Neural progenitor cell (in vitro differentiated cells): ENCODE results near the gene FBRS. TPM values are rescaled to one million over a fixed set of nuclear protein-coding genes. Genes with fewer than 3 reads are reported as not detected.
"Not testable (repeated sequence)": the region's sequence is repeated elsewhere in the genome, so short reads cannot be mapped to it uniquely, and the experiment has no call there.

Experiments used
- DNase-seq: peaks from one replicate; pipeline ENCODE4 v3.0.0-alpha.2; 2016; ENCODE audit warnings: low spot score
- H2AFZ ChIP-seq: fragments of 200-600 bp; sonication (generic); replicated peaks from 2 replicates; pipeline ENCODE4 v1.6.1; 2016; ENCODE audit warnings: antibody characterized with exemption
- H3F3A ChIP-seq: fragments of 200-600 bp; sonication (generic); 2 replicates; pipeline ENCODE4 v1.6.1; 2016; ENCODE audit warnings: antibody characterized with exemption, low read depth
- H3K27ac ChIP-seq: fragments of 200-600 bp; sonication (generic); 2 replicates; pipeline ENCODE4 v1.5.1; 2016; ENCODE audit warnings: mild to moderate bottlenecking
- H3K27me3 ChIP-seq: fragments of 200-600 bp; sonication (generic); 2 replicates; pipeline ENCODE4 v1.6.1; 2016; ENCODE audit warnings: mild to moderate bottlenecking, moderate library complexity
- H3K36me3 ChIP-seq: fragments of 200-600 bp; sonication (generic); 2 replicates; pipeline ENCODE4 v1.5.1; 2016
- H3K4me1 ChIP-seq: fragments of 200-600 bp; sonication (generic); 2 replicates; pipeline ENCODE4 v1.6.1; 2016; ENCODE audit warnings: mixed run types
- H3K4me2 ChIP-seq: fragments of 200-600 bp; sonication (generic); 2 replicates; pipeline ENCODE4 v1.6.1; 2016
- H3K4me3 ChIP-seq: fragments of 200-600 bp; sonication (generic); 2 replicates; pipeline ENCODE4 v1.5.1; 2016
- H3K79me2 ChIP-seq: fragments of 200-600 bp; sonication (generic); 2 replicates; pipeline ENCODE4 v1.6.1; 2016; ENCODE audit warnings: low read depth
- H3K9ac ChIP-seq: fragments of 200-600 bp; sonication (generic); 2 replicates; pipeline ENCODE4 v1.6.1; 2016
- H3K9me3 ChIP-seq: fragments of 200-600 bp; sonication (generic); 2 replicates; pipeline ENCODE4 v1.5.1; 2016; ENCODE audit warnings: low read depth
- H4K20me1 ChIP-seq: fragments of 200-600 bp; sonication (generic); 2 replicates; pipeline ENCODE4 v1.6.1; 2016; ENCODE audit warnings: low read depth
- H3K27ac Mint-ChIP-seq: 3 replicates; pipeline ENCODE4 v1.8.0; 2021; ENCODE audit warnings: mixed read lengths
- H3K27me3 Mint-ChIP-seq: 2 replicates; pipeline ENCODE4 v1.8.0; 2022; ENCODE audit warnings: low read depth, mild to moderate bottlenecking, inconsistent platforms, moderate library complexity, mixed read lengths; ENCODE audit not compliant: insufficient read depth
- H3K36me3 Mint-ChIP-seq: 3 replicates; pipeline ENCODE4 v1.8.0; 2021; ENCODE audit warnings: mixed read lengths
- H3K4me1 Mint-ChIP-seq: 3 replicates; pipeline ENCODE4 v1.8.0; 2021; ENCODE audit warnings: mixed read lengths
- H3K4me3 Mint-ChIP-seq: 3 replicates; pipeline ENCODE4 v1.8.0; 2021; ENCODE audit warnings: mild to moderate bottlenecking, moderate library complexity, mixed read lengths
- H3K9me3 Mint-ChIP-seq: 3 replicates; pipeline ENCODE4 v1.8.0; 2020; ENCODE audit warnings: mixed read lengths
- CTCF ChIP-seq: fragments of 200-600 bp; sonication (generic); IDR thresholded peaks from 2 replicates; pipeline ENCODE4 v1.5.1; 2017; ENCODE audit warnings: antibody characterized with exemption, mild to moderate bottlenecking
- EZH2 ChIP-seq: fragments of 200-600 bp; sonication (generic); IDR thresholded peaks from 2 replicates; pipeline ENCODE4 v1.6.1; 2017; ENCODE audit warnings: antibody characterized with exemption, mild to moderate bottlenecking, moderate library complexity
- EZH2phosphoT487 ChIP-seq: fragments of 200-600 bp; sonication (generic); IDR thresholded peaks from 2 replicates; pipeline ENCODE4 v1.6.1; 2017; ENCODE audit warnings: antibody characterized with exemption
- total RNA-seq: library from RNA; depleted of rRNA; stranded (reverse); fragments of >200 nt; gene quantifications from 2 replicates; pipeline ENCODE4 v1.2.3, GENCODE V29; 2015; ENCODE audit warnings: low replicate concordance

Gene FBRS
- total RNA-seq, 1 donor from 2014 or later: 3.6 TPM

GRCh38 chr16:30694926-30695693 is 36.9 kb downstream of the FBRS start:
- Histone ChIP-seq H3K4me1 (peaks cover 8% of the 10 kb centered on the region), H3K36me3 (no peaks in the 10 kb centered on the region), H3K4me3 (no peak overlapping the region), H4K20me1 (peaks cover 15% of the 10 kb centered on the region), H2AFZ (no peak overlapping the region), H3K9ac (no peak overlapping the region), H3K27ac (no peak overlapping the region), H3K9me3 (no peaks in the 10 kb centered on the region), H3F3A (peaks cover 26% of the 10 kb centered on the region), H3K4me2 (no peak overlapping the region), H3K27me3 (peaks cover 38% of the 10 kb centered on the region), H3K79me2 (peaks cover 15% of the 10 kb centered on the region)
- peak overlapping the region; percentile 1 for H3K4me3 Mint-ChIP-seq
- no peak for TF ChIP-seq EZH2phosphoT487
- TF ChIP-seq EZH2: no peak
- TF ChIP-seq CTCF: no peak
- H3K36me3 Mint-ChIP-seq: peaks cover 6% of the 10 kb centered on the region
- H3K4me1 Mint-ChIP-seq: peaks cover 29% of the 10 kb centered on the region
- no peaks in the 10 kb centered on the region for H3K9me3 Mint-ChIP-seq
- no peak overlapping the region for H3K27ac Mint-ChIP-seq
- DNase-seq: no peak
- H3K27me3 Mint-ChIP-seq: peaks cover 2% of the 10 kb centered on the region

GRCh38 chr16:30696646-30697045 is 38.4 kb downstream of the FBRS start:
- peaks cover 13% of the 10 kb centered on the region for H3K36me3 Mint-ChIP-seq
- not testable (repeated sequence) for H3K27ac ChIP-seq, H3K4me3 ChIP-seq, H3K4me2 ChIP-seq, DNase-seq, H3K27ac Mint-ChIP-seq, H3K9me3 ChIP-seq, H2AFZ ChIP-seq, H3K27me3 Mint-ChIP-seq, H3K9ac ChIP-seq, H3K4me1 ChIP-seq, H3K9me3 Mint-ChIP-seq
- H3K27me3 ChIP-seq: peaks cover 23% of the 10 kb centered on the region
- peak overlapping the region; percentile 15 for H3K4me3 Mint-ChIP-seq
- H3K36me3 ChIP-seq: peaks cover 11% of the 10 kb centered on the region
- H4K20me1 ChIP-seq: peaks cover 30% of the 10 kb centered on the region
- peaks cover 31% of the 10 kb centered on the region for H3F3A ChIP-seq
- H3K4me1 Mint-ChIP-seq: peaks cover 32% of the 10 kb centered on the region
- peaks cover 30% of the 10 kb centered on the region for H3K79me2 ChIP-seq

GRCh38 chr16:30697264-30698138 is 39.3 kb downstream of the FBRS start:
- peaks cover 31% of the 10 kb centered on the region for H4K20me1 ChIP-seq
- peaks cover 13% of the 10 kb centered on the region for H3K36me3 Mint-ChIP-seq
- H3K4me3 ChIP-seq: peak overlapping the region; percentile 89
- no peaks in the 10 kb centered on the region for H3K9me3 Mint-ChIP-seq
- peaks cover 31% of the 10 kb centered on the region for H3F3A ChIP-seq
- peak overlapping the region; percentile 99 for H3K27ac ChIP-seq
- H3K9ac ChIP-seq: peak overlapping the region; percentile 97
- peaks cover 25% of the 10 kb centered on the region for H3K4me1 Mint-ChIP-seq
- H3K79me2 ChIP-seq: peaks cover 37% of the 10 kb centered on the region
- peak overlapping the region; percentile 84 for H2AFZ ChIP-seq
- peaks cover 8% of the 10 kb centered on the region for H3K4me1 ChIP-seq
- peak overlapping the region; percentile 99 for H3K4me2 ChIP-seq
- peaks cover 12% of the 10 kb centered on the region for H3K36me3 ChIP-seq
- no peaks in the 10 kb centered on the region for H3K9me3 ChIP-seq
- DNase-seq: no peak
- H3K27me3 ChIP-seq: peaks cover 14% of the 10 kb centered on the region
- TF ChIP-seq EZH2 (no peak), EZH2phosphoT487 (no peak), CTCF (no peak)
- H3K27ac Mint-ChIP-seq: peak overlapping the region; percentile 99
- H3K27me3 Mint-ChIP-seq: peaks cover 2% of the 10 kb centered on the region
- H3K4me3 Mint-ChIP-seq: peak overlapping the region; percentile 99
